GM23338 (cell line): ENCODE measurements around the gene CRYGB.

Experiments used
- POLR2AphosphoS5 ChIP-seq: IDR thresholded peaks from 2 replicates; pipeline ENCODE4 v1.6.1; 2016; ENCODE audit warnings: antibody characterized with exemption, low read depth
- TF ChIP-seq, protein P1 (sequence below), 2 experiments: fragments of 200-600 bp in 1 of 2; sonication (generic) in 1 of 2; conservative IDR thresholded peaks; 2 replicates each; pipeline versions ENCODE4 v1.5.1 to v1.6.1; 2016 to 2017; ENCODE audit warnings: antibody characterized with exemption in 2 of 2, low read depth in 2 of 2, mild to moderate bottlenecking in 2 of 2, moderate library complexity in 1 of 2
- TF ChIP-seq, protein P2 (sequence below): IDR thresholded peaks from one replicate; pipeline ENCODE4 v1.6.1; 2018; ENCODE audit warnings: antibody characterized with exemption; ENCODE audit not compliant: unreplicated experiment
- TF ChIP-seq, protein P3 (sequence below): IDR thresholded peaks from 2 replicates; pipeline ENCODE4 v1.6.1; 2016; ENCODE audit warnings: antibody characterized with exemption

GRCh38 chr2:208099682-208100470 lies 46.1 kb downstream of the CRYGB start:
- TF ChIP-seq, protein P1, sequence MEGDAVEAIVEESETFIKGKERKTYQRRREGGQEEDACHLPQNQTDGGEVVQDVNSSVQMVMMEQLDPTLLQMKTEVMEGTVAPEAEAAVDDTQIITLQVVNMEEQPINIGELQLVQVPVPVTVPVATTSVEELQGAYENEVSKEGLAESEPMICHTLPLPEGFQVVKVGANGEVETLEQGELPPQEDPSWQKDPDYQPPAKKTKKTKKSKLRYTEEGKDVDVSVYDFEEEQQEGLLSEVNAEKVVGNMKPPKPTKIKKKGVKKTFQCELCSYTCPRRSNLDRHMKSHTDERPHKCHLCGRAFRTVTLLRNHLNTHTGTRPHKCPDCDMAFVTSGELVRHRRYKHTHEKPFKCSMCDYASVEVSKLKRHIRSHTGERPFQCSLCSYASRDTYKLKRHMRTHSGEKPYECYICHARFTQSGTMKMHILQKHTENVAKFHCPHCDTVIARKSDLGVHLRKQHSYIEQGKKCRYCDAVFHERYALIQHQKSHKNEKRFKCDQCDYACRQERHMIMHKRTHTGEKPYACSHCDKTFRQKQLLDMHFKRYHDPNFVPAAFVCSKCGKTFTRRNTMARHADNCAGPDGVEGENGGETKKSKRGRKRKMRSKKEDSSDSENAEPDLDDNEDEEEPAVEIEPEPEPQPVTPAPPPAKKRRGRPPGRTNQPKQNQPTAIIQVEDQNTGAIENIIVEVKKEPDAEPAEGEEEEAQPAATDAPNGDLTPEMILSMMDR (conservative IDR thresholded peaks at IDR 0.05; ENCODE audit: low read depth in 2 of 2), result no peak
- TF ChIP-seq, protein P2, sequence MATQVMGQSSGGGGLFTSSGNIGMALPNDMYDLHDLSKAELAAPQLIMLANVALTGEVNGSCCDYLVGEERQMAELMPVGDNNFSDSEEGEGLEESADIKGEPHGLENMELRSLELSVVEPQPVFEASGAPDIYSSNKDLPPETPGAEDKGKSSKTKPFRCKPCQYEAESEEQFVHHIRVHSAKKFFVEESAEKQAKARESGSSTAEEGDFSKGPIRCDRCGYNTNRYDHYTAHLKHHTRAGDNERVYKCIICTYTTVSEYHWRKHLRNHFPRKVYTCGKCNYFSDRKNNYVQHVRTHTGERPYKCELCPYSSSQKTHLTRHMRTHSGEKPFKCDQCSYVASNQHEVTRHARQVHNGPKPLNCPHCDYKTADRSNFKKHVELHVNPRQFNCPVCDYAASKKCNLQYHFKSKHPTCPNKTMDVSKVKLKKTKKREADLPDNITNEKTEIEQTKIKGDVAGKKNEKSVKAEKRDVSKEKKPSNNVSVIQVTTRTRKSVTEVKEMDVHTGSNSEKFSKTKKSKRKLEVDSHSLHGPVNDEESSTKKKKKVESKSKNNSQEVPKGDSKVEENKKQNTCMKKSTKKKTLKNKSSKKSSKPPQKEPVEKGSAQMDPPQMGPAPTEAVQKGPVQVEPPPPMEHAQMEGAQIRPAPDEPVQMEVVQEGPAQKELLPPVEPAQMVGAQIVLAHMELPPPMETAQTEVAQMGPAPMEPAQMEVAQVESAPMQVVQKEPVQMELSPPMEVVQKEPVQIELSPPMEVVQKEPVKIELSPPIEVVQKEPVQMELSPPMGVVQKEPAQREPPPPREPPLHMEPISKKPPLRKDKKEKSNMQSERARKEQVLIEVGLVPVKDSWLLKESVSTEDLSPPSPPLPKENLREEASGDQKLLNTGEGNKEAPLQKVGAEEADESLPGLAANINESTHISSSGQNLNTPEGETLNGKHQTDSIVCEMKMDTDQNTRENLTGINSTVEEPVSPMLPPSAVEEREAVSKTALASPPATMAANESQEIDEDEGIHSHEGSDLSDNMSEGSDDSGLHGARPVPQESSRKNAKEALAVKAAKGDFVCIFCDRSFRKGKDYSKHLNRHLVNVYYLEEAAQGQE, result no peak
- TF ChIP-seq, protein P3, sequence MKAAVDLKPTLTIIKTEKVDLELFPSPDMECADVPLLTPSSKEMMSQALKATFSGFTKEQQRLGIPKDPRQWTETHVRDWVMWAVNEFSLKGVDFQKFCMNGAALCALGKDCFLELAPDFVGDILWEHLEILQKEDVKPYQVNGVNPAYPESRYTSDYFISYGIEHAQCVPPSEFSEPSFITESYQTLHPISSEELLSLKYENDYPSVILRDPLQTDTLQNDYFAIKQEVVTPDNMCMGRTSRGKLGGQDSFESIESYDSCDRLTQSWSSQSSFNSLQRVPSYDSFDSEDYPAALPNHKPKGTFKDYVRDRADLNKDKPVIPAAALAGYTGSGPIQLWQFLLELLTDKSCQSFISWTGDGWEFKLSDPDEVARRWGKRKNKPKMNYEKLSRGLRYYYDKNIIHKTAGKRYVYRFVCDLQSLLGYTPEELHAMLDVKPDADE, result no peak
- no peak for TF ChIP-seq POLR2AphosphoS5
